ENCODE measurements around the gene DYNC1I1.
A peak's percentile ranks its signal among the peaks of the same experiment; 100 is the strongest.

The DYNC1I1 gene

GRCh38 chr7:95772298-95772770 lies at the start of gene DYNC1I1:
DYNC1I1 (plus strand) TSS chr7:95772554; CDS start chr7:95804730, 32,176 bp downstream.
- peak; percentile 62 for DNase-seq

DNA sequence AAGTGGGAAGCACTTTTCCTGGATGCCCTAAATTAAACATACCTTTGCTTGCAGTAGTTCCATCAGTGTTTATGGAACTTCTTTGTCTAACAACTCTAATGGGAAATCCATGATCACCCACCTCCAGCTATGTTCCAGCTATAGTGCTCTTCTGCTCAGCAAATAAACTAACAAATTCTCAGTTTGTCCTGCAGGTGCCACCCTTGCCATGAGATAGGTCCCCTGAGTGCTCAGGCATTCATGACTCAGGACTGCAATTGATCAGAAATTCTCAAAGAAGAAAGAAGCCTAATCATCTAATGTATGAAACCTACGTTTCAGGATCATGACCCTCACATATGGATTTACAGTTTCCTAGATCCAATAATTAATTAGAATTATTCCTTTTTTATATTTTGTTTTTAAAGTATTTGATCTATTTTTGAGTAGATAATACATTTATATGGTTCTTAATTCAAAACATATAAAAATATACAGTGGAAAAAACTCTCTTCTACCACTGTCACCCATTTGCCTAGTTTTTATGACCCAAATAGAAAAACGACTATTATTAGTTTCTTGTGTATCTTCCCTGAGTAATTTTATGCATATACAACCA lies 48.7 kb upstream of the DYNC1I1 start:
- peak; percentile 49 for DNase-seq

GRCh38 chr7:95725205-95725604 lies 47.1 kb upstream of the DYNC1I1 start:
- DNase-seq = no peak

GRCh38 chr7:95730493-95731280 lies 41.7 kb upstream of the DYNC1I1 start:
- no peak for DNase-seq

DNA sequence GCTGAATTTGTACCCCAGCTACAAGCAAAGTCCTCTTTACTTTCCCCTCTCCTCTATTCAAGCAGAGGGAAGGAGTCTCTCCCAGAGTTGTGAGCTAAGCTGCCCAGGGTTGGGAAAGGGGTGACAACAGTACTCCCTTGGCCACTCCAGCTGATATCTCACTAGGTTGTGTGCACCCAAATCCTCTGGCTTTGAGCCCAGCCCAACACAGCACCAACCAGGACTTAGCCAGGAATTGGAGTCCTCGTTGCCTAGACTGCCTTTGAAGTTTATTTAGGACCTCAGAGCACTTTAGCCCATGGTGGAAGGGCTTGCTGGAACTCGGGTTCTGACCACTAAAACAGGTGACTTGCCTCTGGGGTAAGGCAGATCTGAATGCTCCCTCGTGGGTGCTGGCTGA lies 35.7 kb upstream of the DYNC1I1 start:
- no peak for DNase-seq

GRCh38 chr7:95737828-95738505 lies 34.4 kb upstream of the DYNC1I1 start:
- DNase-seq = no peak

DNA sequence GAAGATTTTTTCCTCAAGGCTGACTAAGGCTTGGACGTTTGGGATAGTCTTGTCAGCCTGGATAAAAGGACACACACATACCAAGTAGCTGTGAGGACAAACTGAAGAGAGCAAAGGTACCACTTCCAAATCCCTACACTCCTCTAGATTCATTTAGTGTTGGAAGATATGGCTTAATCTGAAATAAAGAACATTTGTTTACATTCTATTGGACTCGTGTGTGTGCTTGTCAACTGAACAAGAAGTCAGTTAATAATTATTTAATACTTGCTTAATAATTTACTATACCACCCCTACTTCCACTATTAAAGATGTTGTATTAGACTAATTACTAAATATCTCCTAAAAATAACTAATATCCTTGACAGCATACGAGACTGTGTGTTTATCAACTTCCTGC lies 23.3 kb upstream of the DYNC1I1 start:
- DNase-seq = no peak

DNA sequence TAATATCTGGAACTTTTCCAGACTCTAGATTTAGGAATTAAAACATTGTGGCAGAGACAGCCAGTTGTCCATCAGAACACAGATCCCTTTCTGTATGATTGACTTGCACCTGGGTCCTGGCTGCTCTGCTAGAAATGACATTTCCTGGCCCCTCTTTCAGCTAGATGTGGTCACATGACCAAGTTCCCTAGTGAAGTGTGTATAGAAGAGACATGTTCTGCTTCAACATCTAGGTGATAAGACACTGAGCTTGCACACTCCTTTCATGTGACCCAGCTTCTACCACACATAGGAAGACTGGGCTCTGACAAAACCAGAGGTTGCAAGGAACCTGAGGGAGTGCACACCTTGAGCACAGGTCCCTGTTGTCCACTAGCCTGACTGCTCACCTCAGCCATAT lies 22.8 kb upstream of the DYNC1I1 start:
- DNase-seq = no peak

DNA sequence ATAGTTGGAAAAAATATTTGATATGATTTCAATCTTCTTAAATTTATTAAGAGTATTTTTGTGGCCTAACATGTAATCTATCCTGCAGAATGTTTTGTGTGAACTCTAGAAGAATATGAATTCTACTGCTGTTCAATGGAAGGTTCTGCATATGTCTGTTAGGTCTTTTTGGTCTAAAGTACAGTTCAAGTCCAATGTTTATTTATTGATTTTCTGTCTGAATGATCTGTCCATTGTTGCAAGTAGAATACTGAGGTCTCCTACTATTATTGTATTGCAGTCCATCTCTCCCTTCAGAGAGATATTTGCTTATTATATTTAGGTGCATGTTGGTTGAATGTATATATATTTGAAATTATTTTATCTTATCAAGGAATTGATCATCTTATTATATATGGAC lies 18.9 kb upstream of the DYNC1I1 start:
- no peak for DNase-seq

DNA sequence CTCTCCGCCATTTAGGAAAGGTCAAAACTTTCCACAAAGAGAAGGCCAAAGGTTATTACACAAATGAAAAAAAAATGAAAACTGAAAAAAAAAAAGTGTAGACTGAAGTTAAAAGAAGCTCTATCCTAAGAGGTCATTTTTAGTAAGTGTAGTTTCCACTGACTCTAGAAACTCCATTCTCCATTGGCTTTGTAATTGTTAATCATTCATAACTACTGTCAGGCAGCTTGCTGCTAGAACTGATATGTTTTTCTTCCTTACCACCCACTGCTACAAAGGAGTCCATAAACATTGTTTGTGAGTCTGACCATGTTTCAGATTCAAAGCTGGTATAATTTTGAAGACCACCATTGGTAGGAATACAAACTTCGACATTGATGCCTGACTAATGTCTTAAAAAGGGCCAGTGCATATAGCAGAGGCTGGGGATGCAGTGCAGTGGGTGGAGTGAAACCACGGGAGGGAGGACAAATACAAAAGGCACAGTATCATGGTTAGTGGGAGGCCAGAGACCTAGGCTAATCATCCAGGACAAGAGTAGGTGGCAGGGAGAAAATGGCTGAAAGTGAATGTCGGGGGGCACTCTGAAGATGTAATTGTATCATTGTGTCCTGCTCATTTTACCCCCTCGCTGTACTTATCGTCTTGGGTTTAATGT lies 16.9 kb upstream of the DYNC1I1 start:
- DNase-seq = no peak

- no peak for DNase-seq
These were observed 14.2 kb upstream of the DYNC1I1 start for GRCh38 chr7:95758187-95758586.

- DNase-seq = no peak
These were observed 6.3 kb upstream of the DYNC1I1 start for GRCh38 chr7:95766086-95766485.

DNA sequence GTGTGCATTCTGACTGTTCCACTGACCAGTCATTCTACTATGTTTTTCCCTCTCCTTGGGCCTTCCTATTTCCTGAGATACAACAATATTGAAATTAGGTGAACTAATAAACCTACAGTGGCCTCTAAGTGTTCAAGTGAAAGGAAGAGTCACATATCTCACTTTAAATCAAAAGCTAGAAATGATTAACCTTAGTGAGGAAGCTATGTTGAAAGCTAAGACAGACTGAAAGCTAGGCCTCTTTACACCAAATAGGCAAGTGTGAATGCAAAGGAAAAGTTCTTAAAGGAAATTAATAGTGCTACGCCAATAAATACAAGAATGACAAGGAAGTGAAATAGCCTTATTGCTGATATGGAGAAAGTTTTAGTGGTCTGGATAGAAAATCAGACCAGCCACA lies 5.7 kb upstream of the DYNC1I1 start:
- no peak for DNase-seq

- no peak for DNase-seq
These were observed 622 bp downstream of the DYNC1I1 start for GRCh38 chr7:95772771-95773581.

DNA sequence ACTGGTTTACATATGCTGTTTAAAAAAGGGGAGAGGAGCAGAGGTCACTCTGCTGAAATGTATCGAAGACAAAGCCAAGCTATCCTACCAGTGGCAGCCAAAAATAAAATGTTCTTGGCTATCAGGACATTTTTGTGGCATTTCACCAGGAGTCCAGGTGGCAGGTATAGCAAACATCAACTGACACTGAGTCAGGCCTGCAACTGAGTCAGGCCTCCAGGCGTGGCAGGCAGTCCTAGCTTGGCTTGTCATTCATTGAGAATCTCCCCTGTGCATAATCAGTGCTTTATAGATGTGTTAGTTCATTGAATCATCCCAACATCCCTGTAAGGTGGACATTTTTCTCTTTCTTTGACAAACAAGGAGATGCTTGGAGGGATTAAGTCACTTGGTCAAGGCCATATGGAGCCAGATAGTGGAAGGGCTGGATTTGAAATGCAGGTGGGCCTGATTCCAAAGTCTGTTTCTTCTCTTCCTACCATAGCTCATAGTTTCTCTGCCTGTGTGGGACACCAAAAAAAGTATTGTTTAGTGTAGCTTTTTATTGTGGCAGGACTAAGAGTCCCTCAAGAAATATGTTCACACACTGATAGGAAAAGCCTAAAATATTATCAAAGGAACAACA lies 4.3 kb downstream of the DYNC1I1 start:
- DNase-seq = no peak

DNA sequence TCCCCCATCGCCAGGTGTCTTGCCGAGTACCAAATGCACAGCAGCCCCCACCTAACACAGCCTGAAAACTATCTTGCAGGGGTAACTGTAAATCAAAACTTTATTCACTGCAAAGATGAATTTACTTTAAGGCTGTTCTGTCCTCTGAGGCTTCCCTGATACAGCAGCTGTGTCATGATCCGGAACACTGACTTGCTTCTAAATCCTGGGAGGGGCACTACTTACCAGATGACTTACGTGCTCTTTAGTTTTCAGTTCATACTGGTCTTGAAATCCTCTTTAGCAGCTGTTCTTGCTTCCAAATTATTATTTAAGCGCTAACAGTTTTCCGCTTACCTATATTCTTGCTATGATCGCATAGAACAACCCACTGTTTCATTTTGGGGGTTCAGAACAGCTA lies 4.9 kb downstream of the DYNC1I1 start:
- no peak for DNase-seq

DNA sequence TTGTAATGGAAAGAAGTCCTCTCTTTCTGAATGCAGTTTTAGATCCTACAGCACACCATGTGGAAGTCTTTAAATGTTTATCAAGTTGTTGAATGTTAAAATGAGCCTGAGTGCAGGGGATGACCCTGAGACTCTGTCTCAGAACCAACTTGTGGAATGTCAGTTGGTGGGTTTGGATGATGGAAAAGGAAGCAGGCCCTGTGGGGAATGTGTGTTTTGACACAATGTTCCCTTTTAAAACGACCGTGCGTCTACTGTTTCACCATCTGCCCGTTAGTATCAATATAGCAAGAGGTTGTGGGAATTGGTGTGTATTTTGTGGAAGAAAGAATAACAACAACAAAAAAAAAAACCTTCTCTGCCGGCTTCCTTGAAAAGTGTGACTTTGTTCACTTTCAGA lies 8.3 kb downstream of the DYNC1I1 start:
- DNase-seq = no peak

DNA sequence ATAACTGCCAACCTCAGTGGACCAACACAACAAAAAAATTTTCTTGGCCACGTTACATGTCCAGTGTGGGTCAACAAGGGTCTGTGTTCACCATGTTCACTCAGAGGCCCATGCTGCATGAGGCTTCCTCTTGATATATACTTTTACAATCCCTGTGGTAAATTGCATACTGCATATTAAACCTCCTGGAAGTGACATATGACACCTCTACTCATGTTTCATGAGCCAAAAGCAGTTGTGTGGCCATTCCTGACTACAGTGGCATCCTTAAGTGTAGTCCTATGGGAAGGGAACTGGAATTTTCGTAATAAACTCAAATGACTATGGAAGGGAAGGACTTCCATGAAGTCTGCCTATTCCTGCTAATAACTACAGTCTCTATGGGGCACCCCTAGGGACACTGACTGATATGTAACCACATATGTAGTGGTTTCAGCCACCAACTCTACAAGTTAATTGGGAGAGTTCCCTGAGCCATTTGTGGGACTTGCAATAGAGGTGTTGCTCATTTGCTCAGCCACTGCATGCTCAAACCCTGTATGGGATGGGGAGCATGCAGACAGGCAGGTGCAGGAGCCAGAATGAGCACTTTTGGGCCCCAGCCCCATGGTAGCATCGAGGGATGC lies 9.7 kb downstream of the DYNC1I1 start:
- no peak for DNase-seq

DNA sequence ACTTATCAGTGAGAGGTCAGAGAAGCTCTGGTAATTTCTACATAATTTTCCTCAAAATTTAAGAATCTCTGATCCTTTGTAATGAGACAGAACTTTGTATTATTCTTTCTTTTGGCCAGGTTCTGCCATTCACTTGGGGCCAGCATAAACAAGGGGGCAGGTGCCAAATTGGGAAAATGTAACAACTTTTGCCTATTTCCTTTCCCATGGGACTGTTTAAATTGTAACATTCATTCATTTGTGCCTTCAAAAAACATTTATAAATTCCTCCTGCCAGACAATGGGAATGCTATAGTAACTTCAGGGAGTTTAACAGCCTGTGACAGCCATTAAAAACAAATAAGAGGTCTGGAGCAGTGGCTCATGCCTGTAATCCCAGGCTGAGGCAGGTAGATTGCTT lies 12.4 kb downstream of the DYNC1I1 start:
- no peak for DNase-seq

DNA sequence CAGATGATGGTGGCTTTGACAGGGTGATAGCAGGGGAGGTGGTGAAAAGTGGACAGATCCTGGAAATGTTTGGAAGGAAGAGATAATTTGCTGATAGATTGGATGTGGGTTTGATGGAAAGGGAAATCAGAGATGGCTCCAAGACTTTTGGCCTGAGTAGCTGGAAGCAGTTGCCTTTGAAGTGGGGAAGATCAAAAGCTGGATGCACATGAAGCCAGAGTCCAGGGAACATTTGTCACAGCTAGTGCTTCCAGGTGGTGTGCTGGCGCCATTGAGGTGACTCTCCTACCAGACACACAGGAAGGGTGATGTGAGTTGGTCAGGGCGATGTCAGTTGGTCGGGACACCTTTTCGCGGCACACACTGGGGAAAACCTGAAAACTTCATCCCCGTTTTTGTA lies 15.9 kb downstream of the DYNC1I1 start:
- no peak for DNase-seq

DNA sequence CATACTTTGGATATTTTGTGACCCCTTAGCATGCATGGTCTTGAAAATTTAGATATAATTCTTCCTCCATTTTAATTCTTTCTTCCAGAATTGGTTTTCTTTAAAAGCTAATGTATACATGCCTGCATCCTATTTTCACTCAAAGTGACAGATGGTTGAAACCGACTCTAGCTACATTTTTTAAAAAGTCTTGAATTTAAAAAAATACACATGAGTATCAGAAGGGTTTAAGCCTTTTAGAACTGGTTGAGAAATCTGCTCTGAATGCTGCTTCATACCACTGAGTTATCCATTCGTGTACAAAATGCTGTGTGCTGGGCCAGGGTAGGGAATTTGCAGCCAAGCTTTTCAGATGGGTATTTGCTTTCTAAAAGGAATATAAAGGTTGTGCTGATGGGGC lies 16.5 kb downstream of the DYNC1I1 start:
- DNase-seq = no peak

DNA sequence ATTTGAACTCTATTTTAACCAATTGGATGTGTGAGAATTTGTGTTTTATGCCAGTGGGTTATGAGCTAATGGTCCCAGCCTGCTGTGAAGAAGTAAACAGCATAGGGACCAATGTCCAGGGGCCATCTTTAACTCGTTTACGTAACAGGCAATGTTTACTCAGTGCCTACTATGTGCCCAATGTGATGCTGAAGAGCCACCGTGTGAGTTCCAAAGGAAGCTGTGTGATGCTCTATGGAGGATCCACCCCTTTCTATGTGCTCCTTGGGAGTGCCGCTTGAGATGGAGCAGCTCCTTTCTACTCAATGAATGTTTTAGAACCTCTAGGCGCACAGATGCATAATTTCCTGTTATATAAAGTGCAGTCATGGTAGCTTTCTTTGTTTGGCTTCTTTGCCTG lies 21.3 kb downstream of the DYNC1I1 start:
- DNase-seq = no peak

Measured in RPMI8226 (cell line).